HG03196 (cell line): Measurements from ENCODE around the gene SF3A1.
A peak's percentile ranks its signal among the peaks of the same experiment; 100 is the strongest.

Source experiments
- ATAC-seq: cut with Tn5 transposase; IDR thresholded peaks from one replicate; pipeline ENCODE4 v1.9.1; 2021; ENCODE audit not compliant: unreplicated experiment

The SF3A1 gene

GRCh38 chr22:30386960-30387827 lies 30.5 kb upstream of the SF3A1 start, which contains the start of gene RNF215:
Gene RNF215 (minus strand): TSS chr22:30387411. CDS start chr22:30387313, 98 bp downstream.
- ATAC-seq: peak; percentile 45

GRCh38 chr22:30386608-30386959 lies 29.9 kb upstream of the SF3A1 start:
- ATAC-seq: no peak

GRCh38 chr22:30385942-30386341 lies 29.2 kb upstream of the SF3A1 start:
- ATAC-seq: no peak

- no peak for ATAC-seq
These were observed 26.4 kb upstream of the SF3A1 start for GRCh38 chr22:30383061-30383460.

GRCh38 chr22:30382340-30382739 lies 25.6 kb upstream of the SF3A1 start:
- no peak for ATAC-seq

- no peak for ATAC-seq
These were observed 24.6 kb upstream of the SF3A1 start for GRCh38 chr22:30381264-30381663.

GRCh38 chr22:30380011-30380410 lies 23.3 kb upstream of the SF3A1 start:
- no peak for ATAC-seq

- ATAC-seq: no peak
These were observed 18.7 kb upstream of the SF3A1 start for GRCh38 chr22:30375312-30375849.

- ATAC-seq: no peak
These were observed 16.9 kb upstream of the SF3A1 start for GRCh38 chr22:30373331-30374325.

GRCh38 chr22:30372915-30373314 lies 16.2 kb upstream of the SF3A1 start:
- no peak for ATAC-seq

GRCh38 chr22:30371981-30372380 lies 15.3 kb upstream of the SF3A1 start:
- no peak for ATAC-seq

GRCh38 chr22:30371321-30371720 lies 14.6 kb upstream of the SF3A1 start:
- no peak for ATAC-seq

GRCh38 chr22:30370641-30371230 lies 14.0 kb upstream of the SF3A1 start:
- ATAC-seq: no peak

GRCh38 chr22:30368420-30368819 lies 11.7 kb upstream of the SF3A1 start:
- ATAC-seq: no peak

- no peak for ATAC-seq
These were observed 9.2 kb upstream of the SF3A1 start for GRCh38 chr22:30365891-30366290.

- no peak for ATAC-seq
These were observed 6.1 kb upstream of the SF3A1 start for GRCh38 chr22:30362651-30363281.

GRCh38 chr22:30361916-30362650 lies 5.4 kb upstream of the SF3A1 start:
- ATAC-seq: no peak

- ATAC-seq: no peak
These were observed 1.8 kb upstream of the SF3A1 start for GRCh38 chr22:30358541-30358940.

- no peak for ATAC-seq
These were observed 1.0 kb upstream of the SF3A1 start for GRCh38 chr22:30357650-30358215.

GRCh38 chr22:30357236-30357570 lies 509 bp upstream of the SF3A1 start:
- ATAC-seq: no peak
